ENCODE results near the gene CBL. TPM values are rescaled to one million over a fixed set of nuclear protein-coding genes. Genes with fewer than 3 reads are reported as not detected.

CBL gene
- total RNA-seq, 1 experiment from 2014 or later = 56.4 TPM

DNA sequence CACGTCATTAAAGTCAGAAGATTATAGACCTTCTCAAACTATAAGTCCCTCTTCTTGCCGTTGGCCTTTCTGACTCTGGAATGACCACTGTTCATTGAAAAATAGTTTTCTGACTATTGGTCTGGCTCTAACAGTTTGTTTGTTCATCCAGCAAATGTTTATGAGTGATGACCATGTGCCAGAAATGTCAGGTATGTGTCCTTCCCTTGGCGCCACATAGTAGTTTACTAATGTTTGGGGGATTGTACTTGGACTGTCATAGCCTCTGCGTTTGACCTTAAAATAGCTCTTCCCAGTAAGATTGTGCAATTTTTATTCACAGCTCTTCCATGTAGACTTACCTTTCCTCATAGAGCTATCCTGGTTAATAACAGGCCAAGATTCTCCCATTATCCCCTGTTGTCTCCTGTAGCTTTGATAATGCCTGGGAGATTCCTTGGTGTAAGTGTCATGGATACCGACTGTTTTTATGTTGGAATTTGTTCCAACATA is 97.1 kb downstream of the CBL start:
- Histone ChIP-seq H2BK20ac (ENCODE audit: low read depth, low read length, poor library complexity, severe bottlenecking) (no peak overlapping the region), H3T11ph (ENCODE audit: low read length) (no peak overlapping the region), H3K23ac (ENCODE audit: insufficient read length, low read depth, low read length) (no peak overlapping the region), H2BK120ac (ENCODE audit: low read depth, low read length, poor library complexity, severe bottlenecking) (no peak overlapping the region), H3K9me3 (ENCODE audit: control insufficient read depth, low read depth, low read length) (no peaks in the 10 kb centered on the region), H3K9ac (ENCODE audit: extremely low read depth, insufficient read length, low read length) (no peak overlapping the region), H3K18ac (ENCODE audit: insufficient read length, low read depth, low read length) (no peak overlapping the region), H4K91ac (ENCODE audit: insufficient read length, low read depth, low read length) (no peak overlapping the region), H3K14ac (ENCODE audit: insufficient read depth, low read length) (no peak overlapping the region), H3K4me2 (ENCODE audit: insufficient read depth, insufficient read length, low read length) (no peak overlapping the region), H4K5ac (ENCODE audit: insufficient read length, low read depth, low read length) (no peak overlapping the region), H3K4ac (ENCODE audit: low read depth, low read length) (no peak overlapping the region), H3K79me1 (ENCODE audit: insufficient read depth, low read depth, low read length, poor library complexity, severe bottlenecking) (no peaks in the 10 kb centered on the region), H2BK15ac (ENCODE audit: low read depth, low read length) (no peak overlapping the region), H4K8ac (replicated peaks; ENCODE audit: insufficient read length, low read depth, low read length) (no peak overlapping the region), H3K4me1 (ENCODE audit: insufficient read depth, low read length) (no peaks in the 10 kb centered on the region), H2AK5ac (ENCODE audit: insufficient read length, low read length) (no peak overlapping the region), H4K20me1 (ENCODE audit: control insufficient read depth, insufficient read depth, insufficient read length) (no peaks in the 10 kb centered on the region), H3K56ac (ENCODE audit: insufficient read length, low read depth, low read length) (no peak overlapping the region), H3K27me3 (ENCODE audit: insufficient read depth, low read length) (no peaks in the 10 kb centered on the region), H2AFZ (ENCODE audit: low read length) (no peak overlapping the region), H2BK5ac (ENCODE audit: insufficient read length, low read length) (no peak overlapping the region), H3K23me2 (ENCODE audit: insufficient read length, low read depth, low read length, poor library complexity, severe bottlenecking) (no peaks in the 10 kb centered on the region), H3K27ac (ENCODE audit: insufficient read length, low read depth, low read length) (no peak overlapping the region), H2BK12ac (ENCODE audit: insufficient read length, low read depth, low read length) (no peak overlapping the region), H3K79me2 (ENCODE audit: insufficient read depth, low read length) (no peaks in the 10 kb centered on the region)
- no CpG with 5 or more reads among the region's 5 CpGs for WGBS (ENCODE audit: extremely low coverage, insufficient read length, low lambda C conversion rate)
- TF ChIP-seq, protein P1, sequence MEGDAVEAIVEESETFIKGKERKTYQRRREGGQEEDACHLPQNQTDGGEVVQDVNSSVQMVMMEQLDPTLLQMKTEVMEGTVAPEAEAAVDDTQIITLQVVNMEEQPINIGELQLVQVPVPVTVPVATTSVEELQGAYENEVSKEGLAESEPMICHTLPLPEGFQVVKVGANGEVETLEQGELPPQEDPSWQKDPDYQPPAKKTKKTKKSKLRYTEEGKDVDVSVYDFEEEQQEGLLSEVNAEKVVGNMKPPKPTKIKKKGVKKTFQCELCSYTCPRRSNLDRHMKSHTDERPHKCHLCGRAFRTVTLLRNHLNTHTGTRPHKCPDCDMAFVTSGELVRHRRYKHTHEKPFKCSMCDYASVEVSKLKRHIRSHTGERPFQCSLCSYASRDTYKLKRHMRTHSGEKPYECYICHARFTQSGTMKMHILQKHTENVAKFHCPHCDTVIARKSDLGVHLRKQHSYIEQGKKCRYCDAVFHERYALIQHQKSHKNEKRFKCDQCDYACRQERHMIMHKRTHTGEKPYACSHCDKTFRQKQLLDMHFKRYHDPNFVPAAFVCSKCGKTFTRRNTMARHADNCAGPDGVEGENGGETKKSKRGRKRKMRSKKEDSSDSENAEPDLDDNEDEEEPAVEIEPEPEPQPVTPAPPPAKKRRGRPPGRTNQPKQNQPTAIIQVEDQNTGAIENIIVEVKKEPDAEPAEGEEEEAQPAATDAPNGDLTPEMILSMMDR (conservative IDR thresholded peaks at IDR 0.05) = no peak
- Mint-ChIP-seq H3K9me3 (no peaks in the 10 kb centered on the region), H3K36me3 (ENCODE audit: insufficient read depth in 1 of 3, low read depth in 3 of 3) (peaks cover 16 to 71% (median 64%) of the 10 kb centered on the region in 3 experiments; a peak in 6 of 7 replicates), H3K4me3 (no peak overlapping the region), H3K27ac (no peak overlapping the region), H3K27me3 (ENCODE audit: low read depth) (no peaks in the 10 kb centered on the region), H3K4me1 (peaks cover 10 to 18% of the 10 kb centered on the region in 2 experiments; a peak in 3 of 4 replicates)
- DNase-seq = no peak

Data from H9 (cell line).